Measurements from ENCODE around the gene SYNJ2.

SYNJ2 gene

GRCh38 chr6:158060455-158061360, 79.0 kb downstream of the SYNJ2 start:
- no peak for TF ChIP-seq CTCF (IDR thresholded peaks at IDR 0.05; ENCODE audit: insufficient read depth, low read length, poor library complexity, severe bottlenecking)
- H3K36me3 ChIP-seq (ENCODE audit: control insufficient read depth, insufficient read depth, low read length) = no peaks in the 10 kb centered on the region
- no peak overlapping the region for H3K4me3 ChIP-seq (replicated peaks; ENCODE audit: low read depth, low read length)
- DNase-seq (ENCODE audit: extremely low read depth, insufficient read length) = no peak
- no peaks in the 10 kb centered on the region for H3K27me3 ChIP-seq (replicated peaks; ENCODE audit: control insufficient read depth, insufficient read depth, low read length)

- no peaks in the 10 kb centered on the region for H3K27me3 ChIP-seq (replicated peaks; ENCODE audit: control insufficient read depth, insufficient read depth, low read length)
- H3K4me3 ChIP-seq (replicated peaks; ENCODE audit: low read depth, low read length) = no peak overlapping the region
- 0 out of 2 replicates have a peak, but pooled peaks cover 2% of the 10 kb centered on the region for H3K36me3 ChIP-seq (ENCODE audit: control insufficient read depth, insufficient read depth, low read length)
- DNase-seq (ENCODE audit: extremely low read depth, insufficient read length) = no peak
- TF ChIP-seq CTCF (IDR thresholded peaks at IDR 0.05; ENCODE audit: insufficient read depth, low read length, poor library complexity, severe bottlenecking) = no peak
Observed at GRCh38 chr6:158061361-158061708, 79.7 kb downstream of the SYNJ2 start.

GRCh38 chr6:158061709-158062461, 80.2 kb downstream of the SYNJ2 start:
- no peaks in the 10 kb centered on the region for H3K27me3 ChIP-seq (replicated peaks; ENCODE audit: control insufficient read depth, insufficient read depth, low read length)
- no peak for DNase-seq (ENCODE audit: extremely low read depth, insufficient read length)
- no peak for TF ChIP-seq CTCF (IDR thresholded peaks at IDR 0.05; ENCODE audit: insufficient read depth, low read length, poor library complexity, severe bottlenecking)
- no peak overlapping the region for H3K4me3 ChIP-seq (replicated peaks; ENCODE audit: low read depth, low read length)
- 0 out of 2 replicates have a peak, but pooled peaks cover 3% of the 10 kb centered on the region for H3K36me3 ChIP-seq (ENCODE audit: control insufficient read depth, insufficient read depth, low read length)

GRCh38 chr6:158063736-158064135, 82.1 kb downstream of the SYNJ2 start:
- no peak for TF ChIP-seq CTCF (IDR thresholded peaks at IDR 0.05; ENCODE audit: insufficient read depth, low read length, poor library complexity, severe bottlenecking)
- Histone ChIP-seq H3K36me3 (ENCODE audit: control insufficient read depth, insufficient read depth, low read length) (peaks cover 3% of the 10 kb centered on the region; the same call in 1 of the 2 replicates), H3K27me3 (replicated peaks; ENCODE audit: control insufficient read depth, insufficient read depth, low read length) (no peaks in the 10 kb centered on the region), H3K4me3 (replicated peaks; ENCODE audit: low read depth, low read length) (no peak overlapping the region)
- DNase-seq (ENCODE audit: extremely low read depth, insufficient read length) = no peak

GRCh38 chr6:158064725-158065251, 83.1 kb downstream of the SYNJ2 start:
- no peak for TF ChIP-seq CTCF (IDR thresholded peaks at IDR 0.05; ENCODE audit: insufficient read depth, low read length, poor library complexity, severe bottlenecking)
- DNase-seq (ENCODE audit: extremely low read depth, insufficient read length) = no peak
- no peaks in the 10 kb centered on the region for H3K27me3 ChIP-seq (replicated peaks; ENCODE audit: control insufficient read depth, insufficient read depth, low read length)
- H3K36me3 ChIP-seq (ENCODE audit: control insufficient read depth, insufficient read depth, low read length) = peaks cover 3% of the 10 kb centered on the region; the same call in 1 of the 2 replicates
- H3K4me3 ChIP-seq (replicated peaks; ENCODE audit: low read depth, low read length) = no peak overlapping the region

All from GM06990 (cell line).